NT2/D1 (cell line): Measurements from ENCODE around the gene METTL9.
"Not testable (repeated sequence)": the region's sequence is repeated elsewhere in the genome, so short reads cannot be mapped to it uniquely, and the experiment has no call there.

Experiments
- SUZ12 ChIP-seq: IDR thresholded peaks from 2 replicates; pipeline ENCODE4 v1.6.1; 2011; ENCODE audit not compliant: insufficient read length, insufficient read depth; ENCODE audit errors: extremely low read depth
- YY1 ChIP-seq: IDR thresholded peaks from 2 replicates; pipeline ENCODE4 v1.6.1; 2011; ENCODE audit not compliant: insufficient read length, insufficient read depth
- ZNF274 ChIP-seq: IDR thresholded peaks from 2 replicates; pipeline ENCODE4 v1.6.1; 2011; ENCODE audit warnings: mild to moderate bottlenecking, low read depth, low read length

GRCh38 chr16:21680714-21681113 lies 81.3 kb downstream of the METTL9 start:
- TF ChIP-seq SUZ12, YY1, ZNF274: not testable (repeated sequence)
